Measurements from ENCODE around the gene EPC2. TPM values are rescaled to one million over a fixed set of nuclear protein-coding genes. Genes with fewer than 3 reads are reported as not detected.

Gene EPC2, protein sequence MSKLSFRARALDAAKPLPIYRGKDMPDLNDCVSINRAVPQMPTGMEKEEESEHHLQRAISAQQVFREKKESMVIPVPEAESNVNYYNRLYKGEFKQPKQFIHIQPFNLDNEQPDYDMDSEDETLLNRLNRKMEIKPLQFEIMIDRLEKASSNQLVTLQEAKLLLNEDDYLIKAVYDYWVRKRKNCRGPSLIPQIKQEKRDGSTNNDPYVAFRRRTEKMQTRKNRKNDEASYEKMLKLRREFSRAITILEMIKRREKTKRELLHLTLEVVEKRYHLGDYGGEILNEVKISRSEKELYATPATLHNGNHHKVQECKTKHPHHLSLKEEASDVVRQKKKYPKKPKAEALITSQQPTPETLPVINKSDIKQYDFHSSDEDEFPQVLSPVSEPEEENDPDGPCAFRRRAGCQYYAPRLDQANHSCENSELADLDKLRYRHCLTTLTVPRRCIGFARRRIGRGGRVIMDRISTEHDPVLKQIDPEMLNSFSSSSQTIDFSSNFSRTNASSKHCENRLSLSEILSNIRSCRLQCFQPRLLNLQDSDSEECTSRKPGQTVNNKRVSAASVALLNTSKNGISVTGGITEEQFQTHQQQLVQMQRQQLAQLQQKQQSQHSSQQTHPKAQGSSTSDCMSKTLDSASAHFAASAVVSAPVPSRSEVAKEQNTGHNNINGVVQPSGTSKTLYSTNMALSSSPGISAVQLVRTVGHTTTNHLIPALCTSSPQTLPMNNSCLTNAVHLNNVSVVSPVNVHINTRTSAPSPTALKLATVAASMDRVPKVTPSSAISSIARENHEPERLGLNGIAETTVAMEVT
- total RNA-seq = 15.7 and 21.2 TPM in 2 replicates

DNA sequence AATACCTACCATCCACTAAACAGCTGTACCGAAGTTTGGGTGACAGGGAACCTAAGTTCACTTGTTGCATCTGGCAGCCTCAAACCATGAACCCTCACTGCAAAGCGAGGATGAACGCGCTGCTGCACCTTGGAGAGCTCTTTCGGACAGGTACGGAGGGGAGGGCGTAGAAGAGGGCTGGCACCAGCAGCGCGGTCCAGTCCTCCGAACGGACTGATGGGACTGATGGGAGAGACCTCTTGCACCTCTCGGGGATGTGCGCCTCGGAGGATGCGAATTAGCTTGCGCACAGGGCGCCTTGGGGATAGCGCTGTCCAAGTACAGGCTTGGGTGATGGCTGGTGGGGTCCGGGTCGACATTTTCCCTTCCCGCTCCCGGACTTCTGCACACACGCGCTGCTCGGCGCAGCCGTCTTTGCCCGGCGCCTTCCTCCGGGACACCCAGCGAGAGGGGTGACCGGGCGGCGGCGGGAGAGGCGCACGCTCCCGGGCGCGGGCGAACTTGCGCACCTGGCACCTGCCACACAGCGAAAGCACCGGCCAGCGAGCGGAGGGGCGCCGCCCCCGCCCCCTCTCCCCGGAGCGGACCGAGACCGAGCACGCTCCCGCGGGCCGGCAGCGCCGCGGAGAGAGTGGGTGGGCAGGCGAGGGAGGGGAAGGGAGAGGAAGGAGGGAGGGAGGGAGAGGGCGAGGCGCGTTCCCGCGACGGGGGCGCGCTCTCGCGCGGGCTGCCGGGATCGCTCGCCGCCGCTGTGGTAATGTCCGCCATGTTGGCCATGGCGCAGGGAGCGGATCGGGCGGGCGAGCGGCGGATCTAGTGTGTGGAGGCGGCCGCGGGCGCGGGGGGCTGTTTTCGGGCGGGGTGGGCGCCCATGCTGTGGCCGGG, at the start of gene EPC2:
Gene EPC2, plus strand, starts transcription at position 754 of the 885 bp plus-strand sequence. CDS start 267 bp downstream, outside the sequence.

Other genes starting within 250 kb of the EPC2 start
- gene KIF5C, start 230.5 kb downstream of the EPC2 start, total RNA-seq = 0.50 and 0.58 TPM in 2 replicates